GM10248 (cell line): ENCODE data around the gene PARD3B.

ENCODE experiments used
- CTCF ChIA-PET: fragments of 300-600 bp; sonication (Branson Sonifier 250); formaldehyde crosslinking; extraction: SDS; loops from one replicate; lab custom pipeline; 2021; ENCODE audit warnings: antibody characterized with exemption; lab: Yijun Ruan, JAX
- POLR2A ChIA-PET: fragments of 350-650 bp; sonication (Branson Sonifier 250); formaldehyde crosslinking; extraction: SDS; loops from one replicate; lab custom pipeline; 2020; ENCODE audit warnings: antibody characterized with exemption; lab: Yijun Ruan, JAX
- DNase-seq: peaks from one replicate; pipeline ENCODE4 v3.0.0; 2012; ENCODE audit errors: extremely low spot score
- CTCF ChIP-seq: IDR thresholded peaks from 2 replicates; pipeline ENCODE4 v1.5.1; 2012; ENCODE audit warnings: mild to moderate bottlenecking, low read depth; ENCODE audit errors: extremely low read depth, missing control alignments, control extremely low read depth

Gene PARD3B

GRCh38 chr2:205047273-205047839 is 502.1 kb downstream of the PARD3B start:
- no peak for DNase-seq
- ChIA-PET POLR2A (no interaction called here), CTCF (interaction anchor here (1.0 kb wide), 1 partner anchor 26 kb away, joined by 4 read pairs; no protein-coding TSS in a partner anchor)
- TF ChIP-seq CTCF: no peak

DNA sequence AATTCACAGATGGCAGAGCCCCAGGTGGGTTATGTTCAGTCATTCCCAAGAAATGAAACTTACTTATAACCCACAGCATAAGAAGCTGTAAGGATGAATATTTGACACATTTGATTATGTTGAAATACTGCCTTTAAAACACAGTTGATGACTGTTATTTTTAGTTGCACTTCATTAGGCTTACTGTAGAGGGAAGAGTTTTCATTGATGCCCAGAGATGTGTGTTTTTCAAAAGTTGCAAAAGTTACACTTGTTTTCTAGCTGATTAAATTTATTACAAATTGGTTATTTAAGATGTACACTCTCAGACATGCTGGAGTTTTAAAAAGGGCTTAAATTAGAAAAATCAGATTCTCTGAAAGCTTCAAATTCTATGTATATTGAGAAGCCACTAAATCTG is 506.1 kb downstream of the PARD3B start:
- ChIA-PET POLR2A (no interaction called here), CTCF (interaction anchor here (2.3 kb wide), 1 partner anchor 18 kb away, joined by 6 read pairs; no protein-coding TSS in a partner anchor)
- no peak for DNase-seq
- no peak for TF ChIP-seq CTCF

DNA sequence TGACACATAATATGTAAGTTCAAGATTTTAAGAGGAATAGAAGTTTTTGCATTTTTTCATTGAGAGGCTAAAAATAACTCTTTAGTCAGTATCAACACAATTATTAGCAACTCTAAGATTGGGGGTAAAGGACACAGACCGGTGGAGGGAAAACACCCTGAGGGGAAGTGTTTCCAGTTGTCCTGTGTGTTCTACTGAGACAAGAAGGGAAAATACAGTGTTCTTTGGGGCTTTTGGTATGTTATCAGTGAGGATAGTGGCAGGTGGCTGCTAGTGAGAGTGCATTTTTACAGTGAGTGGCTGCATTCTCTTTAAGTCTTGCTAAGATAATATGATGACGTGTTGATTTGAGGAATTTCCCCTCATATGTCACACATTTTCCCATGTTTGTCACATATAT is 507.5 kb downstream of the PARD3B start:
- no peak for TF ChIP-seq CTCF
- ChIA-PET POLR2A (no interaction called here), CTCF (no interaction called here)
- DNase-seq: no peak

- no peak for DNase-seq
- TF ChIP-seq CTCF: no peak
- ChIA-PET CTCF (no interaction called here), POLR2A (no interaction called here)
These were observed 508.6 kb downstream of the PARD3B start for GRCh38 chr2:205053827-205054410.

DNA sequence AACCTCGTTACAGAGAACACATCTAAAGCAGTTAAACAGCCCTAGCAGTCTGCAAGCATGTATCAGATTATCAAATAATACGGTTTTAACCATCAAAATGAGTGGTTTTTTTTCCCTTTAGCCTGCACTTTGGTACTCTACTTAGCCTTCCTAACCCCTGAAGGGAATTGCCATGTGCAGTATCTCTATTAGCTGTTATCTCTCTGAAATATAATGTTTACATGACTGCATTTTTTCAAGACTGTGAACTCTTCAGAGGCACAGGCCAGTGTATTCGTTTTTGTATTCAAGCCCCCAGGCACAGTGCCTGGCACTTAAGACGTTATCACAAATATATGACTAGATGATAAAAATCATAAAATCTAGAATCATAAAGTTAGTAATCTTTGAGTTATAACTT is 509.5 kb downstream of the PARD3B start:
- ChIA-PET POLR2A (no interaction called here), CTCF (no interaction called here)
- DNase-seq: no peak
- no peak for TF ChIP-seq CTCF

GRCh38 chr2:205055251-205055650 is 510.0 kb downstream of the PARD3B start:
- no peak for TF ChIP-seq CTCF
- POLR2A ChIA-PET: no interaction called here
- CTCF ChIA-PET: no interaction called here
- DNase-seq: no peak
